Colonic mucosa (tissue), 4 donors: ENCODE data around the gene CDH26. TPM values are rescaled to one million over a fixed set of nuclear protein-coding genes. Genes with fewer than 3 reads are reported as not detected.

Source experiments
- DNase-seq: peaks from one replicate; pipeline ENCODE4 v3.0.0-alpha.2; 2020
- H3K27ac ChIP-seq: fragments of 200-600 bp; one replicate; pipeline ENCODE4 v1.8.0; 2021
- H3K27me3 ChIP-seq: fragments of 200-600 bp; one replicate; pipeline ENCODE4 v1.8.0; 2021
- H3K36me3 ChIP-seq: fragments of 200-600 bp; one replicate; pipeline ENCODE4 v1.8.0; 2021
- H3K4me1 ChIP-seq: fragments of 200-600 bp; one replicate; pipeline ENCODE4 v1.8.0; 2021; ENCODE audit warnings: mild to moderate bottlenecking
- H3K4me3 ChIP-seq: fragments of 200-600 bp; one replicate; pipeline ENCODE4 v1.8.0; 2021
- H3K9ac ChIP-seq, 2 donors: one replicate each; pipeline ENCODE4 v1.7.0; 2013; ENCODE audit warnings: control low read depth in 2 of 2, low read depth in 2 of 2, low read length in 2 of 2
- H3K9me3 ChIP-seq: fragments of 200-600 bp; one replicate; pipeline ENCODE4 v1.8.0; 2021
- CTCF ChIP-seq: fragments of 200-600 bp; IDR thresholded peaks from one replicate; pipeline ENCODE4 v1.8.0; 2022; ENCODE audit warnings: antibody characterized with exemption, mild to moderate bottlenecking
- intact Hi-C: fragments of 100-400 bp; cut with DNase I; formaldehyde crosslinking; loops from one replicate; pipeline ENCODE4 v1.14.1; 2022
- total RNA-seq, 2 donors: library from RNA; stranded (reverse); fragmentation: NEBNext Ultra II Directional in 1 of 2; extraction: Animal tissue kit (Norgen Biotek cat#: 25700) in 1 of 2; gene quantifications; one replicate each; pipeline ENCODE4 v1.2.1, GENCODE V29; 2021
- donor health status: healthy.
- donor health status: DM: no; HTN: no; CAD: no.
- donor health status: DM: no; HTN: no; CAD: no.

The CDH26 gene
- total RNA-seq, 2 donors from 2014 or later: 0.27 to 0.45 TPM

- intact Hi-C loops: no loop called here
- Histone ChIP-seq H3K36me3 (no peaks in the 10 kb centered on the region), H3K4me1 (no peaks in the 10 kb centered on the region), H3K9ac (no peak overlapping the region), H3K27me3 (no peaks in the 10 kb centered on the region), H3K4me3 (no peak overlapping the region), H3K27ac (no peak overlapping the region), H3K9me3 (no peaks in the 10 kb centered on the region)
- DNase-seq: no peak
- TF ChIP-seq CTCF: no peak
Observed at GRCh38 chr20:59985864-59986263, 27.6 kb downstream of the CDH26 start.

- no peaks in the 10 kb centered on the region for H3K9me3 ChIP-seq
- intact Hi-C loops: no loop called here
- no peak overlapping the region for H3K27ac ChIP-seq
- no peak overlapping the region for H3K9ac ChIP-seq
- no peak for TF ChIP-seq CTCF
- no peaks in the 10 kb centered on the region for H3K4me1 ChIP-seq
- no peak overlapping the region for H3K4me3 ChIP-seq
- no peak for DNase-seq
- no peaks in the 10 kb centered on the region for H3K36me3 ChIP-seq
- no peaks in the 10 kb centered on the region for H3K27me3 ChIP-seq
Observed at GRCh38 chr20:59987135-59987534, 28.9 kb downstream of the CDH26 start.

DNA sequence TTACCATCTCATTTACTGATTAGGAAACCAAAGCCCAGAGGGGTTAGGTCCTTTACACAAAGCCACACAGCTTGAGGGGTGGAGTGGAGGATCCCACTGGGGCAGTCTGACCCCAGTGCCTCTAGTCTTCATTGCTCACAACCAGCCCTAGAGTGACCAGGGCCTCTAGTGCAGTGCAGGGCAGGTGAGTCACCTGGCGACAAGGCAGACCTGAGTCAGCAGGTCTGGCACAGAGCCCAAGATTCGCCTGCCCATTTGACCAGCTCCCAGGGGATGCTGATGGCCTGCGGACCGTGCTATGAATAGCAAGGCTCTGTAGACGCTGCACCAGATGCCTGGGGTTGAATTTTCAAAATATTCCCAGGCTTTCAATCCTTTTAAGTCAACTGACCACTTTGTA, 29.9 kb downstream of the CDH26 start:
- H3K9me3 ChIP-seq: no peaks in the 10 kb centered on the region
- H3K36me3 ChIP-seq: no peaks in the 10 kb centered on the region
- no peak for DNase-seq
- H3K9ac ChIP-seq: no peak overlapping the region
- intact Hi-C loops: no loop called here
- TF ChIP-seq CTCF: no peak
- H3K27me3 ChIP-seq: no peaks in the 10 kb centered on the region
- no peaks in the 10 kb centered on the region for H3K4me1 ChIP-seq
- H3K4me3 ChIP-seq: no peak overlapping the region
- no peak overlapping the region for H3K27ac ChIP-seq

DNA sequence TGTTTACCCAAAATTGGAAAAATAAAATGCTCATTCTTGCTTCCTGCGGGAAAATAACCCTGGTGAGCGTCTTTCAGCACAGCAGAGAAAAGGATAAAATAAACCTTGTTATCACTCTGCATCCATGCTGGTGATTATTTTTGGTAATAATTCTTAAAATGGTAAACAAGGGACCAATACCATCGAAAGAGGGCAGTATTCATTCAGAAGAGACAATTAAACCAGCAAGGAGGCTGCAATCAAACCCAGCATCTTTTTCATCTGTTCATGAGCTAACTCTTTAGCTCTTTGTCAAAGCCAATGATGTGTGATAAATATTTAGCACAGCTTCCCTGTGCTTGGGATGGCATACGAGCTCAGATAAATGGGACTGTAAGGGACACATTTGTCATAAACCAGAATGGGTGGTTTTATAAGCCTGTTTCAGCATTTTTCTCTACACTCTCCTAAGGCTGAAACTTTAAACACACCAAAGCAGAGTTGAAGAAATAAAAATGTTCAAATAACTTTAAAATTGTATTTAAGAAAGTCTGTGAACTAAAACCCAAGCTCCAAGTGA, 34.4 kb downstream of the CDH26 start:
- Histone ChIP-seq H3K9me3 (no peaks in the 10 kb centered on the region), H3K4me1 (no peaks in the 10 kb centered on the region), H3K9ac (no peak overlapping the region), H3K27ac (no peak overlapping the region), H3K36me3 (no peaks in the 10 kb centered on the region), H3K4me3 (no peak overlapping the region), H3K27me3 (no peaks in the 10 kb centered on the region)
- intact Hi-C loops: no loop called here
- DNase-seq: no peak
- no peak for TF ChIP-seq CTCF

DNA sequence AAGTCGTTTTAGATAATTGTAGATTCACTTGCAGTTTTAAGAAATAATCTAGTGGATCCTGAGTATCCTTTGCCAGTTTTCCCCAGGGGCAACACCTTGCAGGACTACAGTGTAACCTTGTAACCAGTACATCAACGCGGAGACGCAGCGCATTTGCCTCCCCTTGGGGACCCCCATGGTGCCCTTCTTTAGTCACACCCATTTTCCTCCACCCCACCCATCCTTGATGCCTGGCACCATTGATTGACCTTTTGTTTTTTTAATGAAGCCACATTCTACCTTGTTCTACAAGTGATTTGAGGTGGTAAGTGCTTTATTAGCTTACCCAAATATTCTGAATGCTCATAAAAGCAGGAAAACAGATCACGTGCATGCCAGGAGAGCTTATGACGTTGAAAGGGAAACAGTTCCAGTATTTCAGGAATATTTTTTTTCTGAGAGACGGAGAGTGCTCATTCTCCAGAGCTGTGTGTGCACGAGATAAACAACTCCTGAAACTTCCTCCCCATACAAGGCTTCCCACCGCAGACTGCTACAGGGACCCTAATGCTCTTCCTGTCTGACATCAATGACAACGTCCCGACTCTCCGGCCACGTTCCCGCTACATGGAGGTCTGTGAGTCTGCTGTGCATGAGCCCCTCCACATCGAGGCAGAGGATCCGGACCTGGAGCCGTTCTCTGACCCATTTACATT, 35.7 kb downstream of the CDH26 start:
- Histone ChIP-seq H3K9me3 (no peaks in the 10 kb centered on the region), H3K27ac (no peak overlapping the region), H3K4me1 (no peaks in the 10 kb centered on the region), H3K9ac (no peak overlapping the region), H3K36me3 (no peaks in the 10 kb centered on the region), H3K27me3 (no peaks in the 10 kb centered on the region), H3K4me3 (no peak overlapping the region)
- DNase-seq: no peak
- TF ChIP-seq CTCF: no peak
- intact Hi-C loops: no loop called here
